ENCODE data around the gene CCAR1. TPM values are rescaled to one million over a fixed set of nuclear protein-coding genes. Genes with fewer than 3 reads are reported as not detected.

Gene CCAR1
- total and polyA plus RNA-seq, 2 donors (not counting 1 experiment from before 2014, with no cell fraction given): 26.3 to 101 TPM

GRCh38 chr10:68756246-68756645, 35.2 kb downstream of the CCAR1 start:
- POLR2A ChIA-PET: no interaction called here
- intact Hi-C loops (cut with micrococcal nuclease): no loop called here
- H3K4me3 Mint-ChIP-seq: no peak overlapping the region
- no peak overlapping the region for H2AFZ ChIP-seq (ENCODE audit: insufficient read depth, low read depth, low read length, poor library complexity, severe bottlenecking)
- no peaks in the 10 kb centered on the region for H3K4me1 ChIP-seq (ENCODE audit: control insufficient read depth in 2 of 2, insufficient read depth in 2 of 2, low read length in 2 of 2)
- H3K9me3 ChIP-seq (ENCODE audit: control extremely low read depth in 1 of 3, control insufficient read depth in 2 of 3, insufficient read depth in 1 of 3, low read length in 2 of 3): no peaks in the 10 kb centered on the region
- peaks cover 23 to 96% of the 10 kb centered on the region in 2 experiments for H3K36me3 ChIP-seq (replicated peaks in 1 of 2; ENCODE audit: control extremely low read depth in 1 of 2, control insufficient read depth in 1 of 2, extremely low read depth in 1 of 2, insufficient read depth in 2 of 2, low read length in 1 of 2)
- TF ChIP-seq CTCF (IDR thresholded peaks at IDR 0.05) (no peak), EZH2 (IDR thresholded peaks at IDR 0.05; ENCODE audit: borderline replicate concordance, insufficient read depth, low read depth, low read length, poor library complexity, severe bottlenecking) (no peak)
- H3K4me2 ChIP-seq (replicated peaks; ENCODE audit: low read depth, low read length, poor library complexity, severe bottlenecking): no peak overlapping the region
- DNase-seq: no peak
- no peaks in the 10 kb centered on the region for H3K9me3 Mint-ChIP-seq (ENCODE audit: insufficient read depth)
- peaks cover 4% of the 10 kb centered on the region for H3K79me2 ChIP-seq (ENCODE audit: control insufficient read depth, insufficient read depth, low read length)
- ATAC-seq (ENCODE audit: low read depth): no peak
- no peaks in the 10 kb centered on the region for H3K4me1 Mint-ChIP-seq
- H3K27me3 ChIP-seq (replicated peaks in 1 of 4; ENCODE audit: control extremely low read depth in 1 of 4, control insufficient read depth in 3 of 4, insufficient read depth in 4 of 4, low read length in 3 of 4): no peaks in the 10 kb centered on the region
- H3K27ac ChIP-seq (ENCODE audit: low read length in 2 of 2): no peak overlapping the region
- 96% methylated on average over 10 of the region's 12 CpGs for WGBS (ENCODE audit: insufficient coverage)
- CTCF ChIA-PET: no interaction called here
- no peak overlapping the region for H3K9ac ChIP-seq (ENCODE audit: low read length)
- no peak overlapping the region for H3K4me3 ChIP-seq (ENCODE audit: control extremely low read depth in 1 of 5, extremely low read depth in 1 of 5, insufficient read depth in 1 of 5, low read depth in 2 of 5, low read length in 4 of 5)
- no peaks in the 10 kb centered on the region for H3K27me3 Mint-ChIP-seq
- H3K27ac Mint-ChIP-seq: no peak overlapping the region
- no peaks in the 10 kb centered on the region for H4K20me1 ChIP-seq (ENCODE audit: control insufficient read depth, insufficient read depth, low read length, poor library complexity, severe bottlenecking)

GRCh38 chr10:68756766-68757165, 35.7 kb downstream of the CCAR1 start:
- no peak for DNase-seq
- H3K36me3 ChIP-seq (replicated peaks in 1 of 2; ENCODE audit: control extremely low read depth in 1 of 2, control insufficient read depth in 1 of 2, extremely low read depth in 1 of 2, insufficient read depth in 2 of 2, low read length in 1 of 2): peaks cover 22 to 91% of the 10 kb centered on the region in 2 experiments
- WGBS (ENCODE audit: insufficient coverage): 87% methylated on average over 2 of the region's 3 CpGs
- H3K27me3 ChIP-seq (replicated peaks in 1 of 4; ENCODE audit: control extremely low read depth in 1 of 4, control insufficient read depth in 3 of 4, insufficient read depth in 4 of 4, low read length in 3 of 4): no peaks in the 10 kb centered on the region
- no peak overlapping the region for H2AFZ ChIP-seq (ENCODE audit: insufficient read depth, low read depth, low read length, poor library complexity, severe bottlenecking)
- TF ChIP-seq EZH2 (IDR thresholded peaks at IDR 0.05; ENCODE audit: borderline replicate concordance, insufficient read depth, low read depth, low read length, poor library complexity, severe bottlenecking) (no peak), CTCF (IDR thresholded peaks at IDR 0.05) (no peak)
- Mint-ChIP-seq H3K27me3 (no peaks in the 10 kb centered on the region), H3K9me3 (ENCODE audit: insufficient read depth) (no peaks in the 10 kb centered on the region), H3K27ac (no peak overlapping the region), H3K4me3 (no peak overlapping the region), H3K4me1 (no peaks in the 10 kb centered on the region)
- H3K4me3 ChIP-seq (ENCODE audit: control extremely low read depth in 1 of 5, extremely low read depth in 1 of 5, insufficient read depth in 1 of 5, low read depth in 2 of 5, low read length in 4 of 5): no peak overlapping the region
- no peak overlapping the region for H3K4me2 ChIP-seq (replicated peaks; ENCODE audit: low read depth, low read length, poor library complexity, severe bottlenecking)
- no peaks in the 10 kb centered on the region for H3K9me3 ChIP-seq (ENCODE audit: control extremely low read depth in 1 of 3, control insufficient read depth in 2 of 3, insufficient read depth in 1 of 3, low read length in 2 of 3)
- no peak overlapping the region for H3K27ac ChIP-seq (ENCODE audit: low read length in 2 of 2)
- intact Hi-C loops (cut with micrococcal nuclease): no loop called here
- H3K79me2 ChIP-seq (ENCODE audit: control insufficient read depth, insufficient read depth, low read length): peaks cover 6% of the 10 kb centered on the region
- H4K20me1 ChIP-seq (ENCODE audit: control insufficient read depth, insufficient read depth, low read length, poor library complexity, severe bottlenecking): no peaks in the 10 kb centered on the region
- ChIA-PET CTCF (no interaction called here), POLR2A (no interaction called here)
- H3K9ac ChIP-seq (ENCODE audit: low read length): no peak overlapping the region
- no peaks in the 10 kb centered on the region for H3K4me1 ChIP-seq (ENCODE audit: control insufficient read depth in 2 of 2, insufficient read depth in 2 of 2, low read length in 2 of 2)
- no peak for ATAC-seq (ENCODE audit: low read depth)
